OCI-LY1 (cell line): ENCODE measurements around the gene MAP4.

Source experiments
- CTCF ChIP-seq: fragments of 200-600 bp; sonication (generic), shearing (Covaris generic); IDR thresholded peaks from 2 replicates; pipeline ENCODE4 v1.5.1; 2017; ENCODE audit warnings: mild to moderate bottlenecking, antibody characterized with exemption, low read length, moderate library complexity, mixed read lengths
- EZH2 ChIP-seq: fragments of 200-600 bp; sonication (generic), shearing (Covaris generic); IDR thresholded peaks from 2 replicates; pipeline ENCODE4 v1.8.0; 2017; ENCODE audit warnings: borderline replicate concordance, mixed run types, mild to moderate bottlenecking, antibody characterized with exemption, low read length, moderate library complexity, mixed read lengths

- TF ChIP-seq EZH2 = no peak
- peak; percentile 30; the same call in 1 of the 2 replicates for TF ChIP-seq CTCF
Measured at GRCh38 chr3:47849699-47850563, 166.3 kb downstream of the MAP4 start.
